Sigmoid colon (tissue), 4 donors: ENCODE results near the gene SLC22A3.

ENCODE experiments used
- EP300 ChIP-seq, 4 donors: sonication (generic); formaldehyde crosslinking; IDR thresholded peaks; one replicate each; pipeline ENCODE4 v1.6.1; 2017; ENCODE audit warnings: antibody characterized with exemption in 4 of 4
- POLR2A ChIP-seq, 2 donors: fragments of 450-650 bp; IDR thresholded peaks; one replicate each; pipeline ENCODE4 v1.6.1; 2016; ENCODE audit warnings: antibody characterized with exemption in 2 of 2, mild to moderate bottlenecking in 2 of 2, moderate library complexity in 2 of 2
- TF ChIP-seq, protein P1 (sequence below), 4 experiments: fragments of 450-650 bp in 3 of 4; fragments of 200-600 bp in 1 of 4; IDR thresholded peaks; one replicate each; pipeline ENCODE4 v1.5.1; 2016 to 2019; ENCODE audit warnings: antibody characterized with exemption in 4 of 4, mild to moderate bottlenecking in 3 of 4, moderate library complexity in 2 of 4

DNA sequence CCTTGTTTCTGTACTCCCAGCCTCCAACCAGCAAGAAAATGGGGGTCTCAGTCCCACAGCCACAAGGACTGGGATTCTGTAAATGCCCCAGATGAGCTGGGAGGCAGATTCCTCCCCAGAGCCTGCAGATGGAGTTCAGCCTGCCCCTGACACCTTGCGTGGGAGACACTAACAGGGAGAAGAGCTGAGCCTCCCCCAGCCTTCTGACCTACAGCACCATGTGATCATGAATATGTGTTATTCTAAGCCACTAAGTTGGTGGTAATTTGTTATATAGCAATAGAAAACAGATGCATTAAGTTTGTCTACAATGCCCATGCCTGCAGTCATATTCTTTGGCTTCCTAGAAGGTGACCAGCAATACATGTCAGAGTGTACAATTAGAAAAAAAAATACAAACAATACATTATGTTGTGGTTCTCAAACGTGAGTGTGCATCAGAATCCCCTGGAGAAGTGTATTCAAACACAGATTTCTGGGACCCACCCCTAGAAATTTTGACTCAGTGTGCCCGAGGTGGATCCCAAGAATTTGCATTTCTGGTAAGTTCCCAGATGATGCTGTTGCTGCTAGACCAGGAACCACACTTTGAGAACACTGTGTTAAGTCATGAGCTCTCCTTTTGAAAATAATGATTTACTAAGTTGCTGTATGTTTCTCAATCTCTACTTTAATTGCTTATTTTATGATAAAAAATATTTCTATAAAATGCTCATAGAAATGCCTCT lies 39.9 kb downstream of the SLC22A3 start:
- TF ChIP-seq, protein P1, sequence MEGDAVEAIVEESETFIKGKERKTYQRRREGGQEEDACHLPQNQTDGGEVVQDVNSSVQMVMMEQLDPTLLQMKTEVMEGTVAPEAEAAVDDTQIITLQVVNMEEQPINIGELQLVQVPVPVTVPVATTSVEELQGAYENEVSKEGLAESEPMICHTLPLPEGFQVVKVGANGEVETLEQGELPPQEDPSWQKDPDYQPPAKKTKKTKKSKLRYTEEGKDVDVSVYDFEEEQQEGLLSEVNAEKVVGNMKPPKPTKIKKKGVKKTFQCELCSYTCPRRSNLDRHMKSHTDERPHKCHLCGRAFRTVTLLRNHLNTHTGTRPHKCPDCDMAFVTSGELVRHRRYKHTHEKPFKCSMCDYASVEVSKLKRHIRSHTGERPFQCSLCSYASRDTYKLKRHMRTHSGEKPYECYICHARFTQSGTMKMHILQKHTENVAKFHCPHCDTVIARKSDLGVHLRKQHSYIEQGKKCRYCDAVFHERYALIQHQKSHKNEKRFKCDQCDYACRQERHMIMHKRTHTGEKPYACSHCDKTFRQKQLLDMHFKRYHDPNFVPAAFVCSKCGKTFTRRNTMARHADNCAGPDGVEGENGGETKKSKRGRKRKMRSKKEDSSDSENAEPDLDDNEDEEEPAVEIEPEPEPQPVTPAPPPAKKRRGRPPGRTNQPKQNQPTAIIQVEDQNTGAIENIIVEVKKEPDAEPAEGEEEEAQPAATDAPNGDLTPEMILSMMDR (IDR thresholded peaks at IDR 0.05), result no peak
- TF ChIP-seq POLR2A (IDR thresholded peaks at IDR 0.05) (no peak), EP300 (IDR thresholded peaks at IDR 0.05) (no peak)
